ENCODE data around the gene PACRG. TPM values are rescaled to one million over a fixed set of nuclear protein-coding genes. Genes with fewer than 3 reads are reported as not detected.

PACRG gene
- total and polyA plus RNA-seq, 2 donors (not counting 3 experiments of a cell fraction or from before 2014, with no cell fraction given): 0.08 TPM; not detected in 1

DNA sequence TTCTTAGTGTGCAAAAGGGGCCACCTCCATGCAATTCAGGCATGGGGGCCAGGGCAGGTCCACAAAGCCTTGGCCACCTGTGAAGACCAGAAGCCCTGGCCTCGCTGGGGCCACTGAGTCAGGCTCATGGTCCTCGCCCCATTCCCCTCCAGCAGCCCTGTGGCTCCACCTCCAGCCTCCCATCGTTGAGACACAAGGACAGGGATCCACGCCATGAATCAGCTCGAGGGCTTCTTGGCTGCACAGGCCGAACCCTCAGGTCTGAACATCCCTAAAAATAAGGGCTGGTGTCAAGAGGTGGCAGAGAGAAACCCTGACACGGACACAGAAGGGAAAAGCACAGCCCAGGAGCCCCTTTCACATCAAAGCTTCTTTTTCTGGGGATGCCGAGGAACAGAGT is 618.2 kb downstream of the PACRG start:
- DNase-seq (ENCODE audit: low read depth, low spot score): no peak
- intact Hi-C loops (cut with micrococcal nuclease) (no loop called here), dilution Hi-C loops (cut with MboI; ENCODE audit: extremely low pct_ligation_motif_present, low sequenced_read_pairs) (no loop called here)
- ChIA-PET POLR2A (no interaction called here), CTCF (interaction anchor here (1.0 kb wide), 1 partner anchor 208 kb away, joined by 3 read pairs; no protein-coding TSS in a partner anchor)
- H3K4me1 ChIP-seq (ENCODE audit: control insufficient read depth, extremely low read depth, insufficient read depth, low read length): peaks cover 4% of the 10 kb centered on the region
- H3K27ac ChIP-seq (ENCODE audit: insufficient read depth, low read depth, low read length): no peak overlapping the region
- no peaks in the 10 kb centered on the region for H3K79me2 ChIP-seq (ENCODE audit: control insufficient read depth, insufficient read depth, low read length)
- H3K4me3 ChIP-seq (replicated peaks in 1 of 3; ENCODE audit: insufficient read depth in 1 of 3, low read depth in 1 of 3, low read length in 3 of 3): no peak overlapping the region
- no peak for FAIRE-seq
- TF ChIP-seq CTCF (IDR thresholded peaks at IDR 0.05; ENCODE audit: extremely low read depth in 1 of 2, insufficient read depth in 1 of 2, low read depth in 1 of 2, low read length in 2 of 2) (no peak), EZH2 (IDR thresholded peaks at IDR 0.05; ENCODE audit: borderline replicate concordance, low read depth, low read length, severe bottlenecking) (no peak), POLR2AphosphoS5 (IDR thresholded peaks at IDR 0.05; ENCODE audit: insufficient read depth, low read depth, low read length) (no peak), MYC (IDR thresholded peaks at IDR 0.05; ENCODE audit: low read depth, low read length) (no peak), GATA2 (IDR thresholded peaks at IDR 0.05; ENCODE audit: insufficient read depth, insufficient read length, low read depth, low read length) (no peak), POLR2A (IDR thresholded peaks at IDR 0.05; ENCODE audit: low read depth, low read length) (no peak), FOS (IDR thresholded peaks at IDR 0.05; ENCODE audit: borderline replicate concordance, insufficient read depth, low read length) (no peak), JUN (IDR thresholded peaks at IDR 0.05; ENCODE audit: borderline replicate concordance, insufficient read depth, insufficient read length, low read depth) (no peak)
- TF ChIP-seq, protein P1, sequence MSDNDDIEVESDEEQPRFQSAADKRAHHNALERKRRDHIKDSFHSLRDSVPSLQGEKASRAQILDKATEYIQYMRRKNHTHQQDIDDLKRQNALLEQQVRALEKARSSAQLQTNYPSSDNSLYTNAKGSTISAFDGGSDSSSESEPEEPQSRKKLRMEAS (IDR thresholded peaks at IDR 0.05; ENCODE audit: insufficient read depth, insufficient read length): no peak
- no TSS peak for BruUV-seq (replicated peaks)
- no peak overlapping the region for H2AFZ ChIP-seq (ENCODE audit: low read depth, low read length)
- no peaks in the 10 kb centered on the region for H3K9me3 ChIP-seq (replicated peaks; ENCODE audit: control insufficient read depth, insufficient read depth, low read length)
- no peaks in the 10 kb centered on the region for H3K9me1 ChIP-seq (replicated peaks; ENCODE audit: control insufficient read depth, extremely low read depth, insufficient read depth, low read length)
- no peaks in the 10 kb centered on the region for H4K20me1 ChIP-seq (replicated peaks; ENCODE audit: control insufficient read depth, extremely low read depth, insufficient read depth, low read length)
- H3K27me3 ChIP-seq (ENCODE audit: control insufficient read depth in 2 of 2, insufficient read depth in 2 of 2, low read length in 2 of 2): no peaks in the 10 kb centered on the region
- no peaks in the 10 kb centered on the region for H3K36me3 ChIP-seq (ENCODE audit: control insufficient read depth in 2 of 2, extremely low read depth in 1 of 2, insufficient read depth in 2 of 2, low read length in 2 of 2)
- no peak overlapping the region for H3K9ac ChIP-seq (replicated peaks; ENCODE audit: extremely low read depth, insufficient read depth, low read length)
- no peak overlapping the region for H3K4me2 ChIP-seq (ENCODE audit: insufficient read depth, low read length)
